Thymus (tissue), 11 donors: ENCODE results near the gene TBXAS1. TPM values are rescaled to one million over a fixed set of nuclear protein-coding genes. Genes with fewer than 3 reads are reported as not detected.
"Not testable (repeated sequence)": the region's sequence is repeated elsewhere in the genome, so short reads cannot be mapped to it uniquely, and the experiment has no call there.

Source experiments
- DNase-seq, 9 donors: peaks; one replicate each; pipeline ENCODE4 v3.0.0-alpha.2; 2013; ENCODE audit warnings: low spot score in 9 of 9, low read depth in 6 of 9, missing footprints in 1 of 9
- H3K27ac ChIP-seq, 2 donors: one replicate each; pipeline ENCODE4 v1.5.1; 2013; ENCODE audit warnings: control low read depth in 1 of 2, low read depth in 1 of 2, low read length in 1 of 2, mild to moderate bottlenecking in 1 of 2, moderate library complexity in 1 of 2
- H3K27me3 ChIP-seq, 2 donors: one replicate each; pipeline ENCODE4 v1.5.1; 2013; ENCODE audit warnings: low read length in 1 of 2; ENCODE audit not compliant: control insufficient read depth in 2 of 2, insufficient read depth in 1 of 2
- H3K36me3 ChIP-seq, 2 donors: one replicate each; pipeline ENCODE4 v1.5.1; 2013; ENCODE audit warnings: low read length in 1 of 2, mild to moderate bottlenecking in 1 of 2, moderate library complexity in 1 of 2; ENCODE audit not compliant: control insufficient read depth in 2 of 2, insufficient read depth in 2 of 2
- H3K4me1 ChIP-seq, 2 donors: one replicate each; pipeline ENCODE4 v1.5.1; 2013; ENCODE audit warnings: low read length in 2 of 2; ENCODE audit not compliant: control insufficient read depth in 2 of 2, insufficient read depth in 2 of 2
- H3K4me3 ChIP-seq, 2 donors: one replicate each; pipeline ENCODE4 v1.5.1; 2013; ENCODE audit warnings: low read length in 2 of 2, control low read depth in 1 of 2, mild to moderate bottlenecking in 1 of 2
- H3K9me3 ChIP-seq, 2 donors: one replicate each; pipeline ENCODE4 v1.5.1; 2013; ENCODE audit warnings: low read length in 1 of 2, mild to moderate bottlenecking in 1 of 2; ENCODE audit not compliant: control insufficient read depth in 2 of 2, insufficient read depth in 1 of 2
- WGBS: extraction: QIAGEN DNeasy Blood & Tissue Kit; methylation state at CpG from one replicate; pipeline ENCODE4 v1.1.7; 2013; 5-methylcytosine and 5-hydroxymethylcytosine counted together
- polyA plus RNA-seq: library from polyadenylated mRNA; stranded (reverse); fragments of 200-250 nt; gene quantifications from one replicate; pipeline ENCODE4 v1.2.3, GENCODE V29; 2013
- total RNA-seq: library from RNA; stranded (reverse); fragments of 120-200 nt; gene quantifications from one replicate; pipeline ENCODE4 v1.2.4, GENCODE V29; 2013
- donor health status: healthy.

Gene TBXAS1
- total and polyA plus RNA-seq, 2 donors: 15.3 to 16.3 TPM

- 95% methylated on average over 5 of the region's 5 CpGs for WGBS
- peaks cover 3% of the 10 kb centered on the region in 2 donors for H3K36me3 ChIP-seq
- H3K27me3 ChIP-seq: no peaks in the 10 kb centered on the region
- DNase-seq: no peak
- no peaks in the 10 kb centered on the region for H3K9me3 ChIP-seq
- H3K4me1 ChIP-seq: no peaks in the 10 kb centered on the region
- H3K4me3 ChIP-seq: no peak overlapping the region
- no peak overlapping the region for H3K27ac ChIP-seq
Observed at GRCh38 chr7:139897422-139898090, 68.5 kb downstream of the TBXAS1 start.

GRCh38 chr7:139898483-139898882 lies 69.4 kb downstream of the TBXAS1 start:
- DNase-seq: no peak
- Histone ChIP-seq H3K27me3 (no peaks in the 10 kb centered on the region), H3K27ac (no peak overlapping the region), H3K4me3 (no peak overlapping the region), H3K36me3 (peaks cover 3% of the 10 kb centered on the region in 2 donors), H3K4me1 (no peaks in the 10 kb centered on the region), H3K9me3 (no peaks in the 10 kb centered on the region)
- WGBS: 91% methylated on average over 12 of the region's 12 CpGs

GRCh38 chr7:139899328-139899955 lies 70.4 kb downstream of the TBXAS1 start:
- no peak overlapping the region for H3K4me3 ChIP-seq
- WGBS: 96% methylated on average over 5 of the region's 5 CpGs
- DNase-seq: no peak
- no peaks in the 10 kb centered on the region for H3K9me3 ChIP-seq
- H3K4me1 ChIP-seq: no peaks in the 10 kb centered on the region
- H3K27ac ChIP-seq: no peak overlapping the region
- H3K27me3 ChIP-seq: no peaks in the 10 kb centered on the region
- H3K36me3 ChIP-seq: peaks cover 3% of the 10 kb centered on the region in 2 donors

- 96% methylated on average over 2 of the region's 2 CpGs for WGBS
- H3K9me3 ChIP-seq: no peaks in the 10 kb centered on the region
- no peaks in the 10 kb centered on the region for H3K27me3 ChIP-seq
Observed at GRCh38 chr7:139900326-139900725, 71.3 kb downstream of the TBXAS1 start.

GRCh38 chr7:139901056-139901795 lies 72.2 kb downstream of the TBXAS1 start:
- no peaks in the 10 kb centered on the region for H3K4me1 ChIP-seq
- peaks cover 3% of the 10 kb centered on the region in 2 donors for H3K36me3 ChIP-seq
- H3K27ac ChIP-seq: no peak overlapping the region
- H3K9me3 ChIP-seq: peaks cover 0 to 3% of the 10 kb centered on the region in 2 donors
- no peak overlapping the region for H3K4me3 ChIP-seq
- H3K27me3 ChIP-seq: no peaks in the 10 kb centered on the region
- WGBS: 97% methylated on average over 6 of the region's 6 CpGs
- no peak for DNase-seq

More at GRCh38 chr7:139900326-139900725, 71.3 kb downstream of the TBXAS1 start:
- no peak for DNase-seq
- no peaks in the 10 kb centered on the region for H3K4me1 ChIP-seq
- H3K36me3 ChIP-seq: peaks cover 3% of the 10 kb centered on the region in 2 donors
- no peak overlapping the region for H3K4me3 ChIP-seq
- no peak overlapping the region for H3K27ac ChIP-seq

GRCh38 chr7:139901901-139902300 lies 72.8 kb downstream of the TBXAS1 start:
- H3K27ac ChIP-seq: no peak overlapping the region
- H3K9me3 ChIP-seq: peaks cover 0 to 4% of the 10 kb centered on the region in 2 donors
- H3K27me3 ChIP-seq: no peaks in the 10 kb centered on the region
- peaks cover 3% of the 10 kb centered on the region in 2 donors for H3K36me3 ChIP-seq
- no peaks in the 10 kb centered on the region for H3K4me1 ChIP-seq
- no peak for DNase-seq
- H3K4me3 ChIP-seq: no peak overlapping the region
- WGBS: 98% methylated on average over 3 of the region's 3 CpGs

GRCh38 chr7:139902436-139903102 lies 73.5 kb downstream of the TBXAS1 start:
- DNase-seq: no peak
- Histone ChIP-seq H3K27me3 (no peaks in the 10 kb centered on the region), H3K36me3 (peaks cover 3% of the 10 kb centered on the region in 2 donors), H3K27ac (no peak overlapping the region), H3K4me3 (no peak overlapping the region), H3K4me1 (no peaks in the 10 kb centered on the region), H3K9me3 (peaks cover 0 to 4% of the 10 kb centered on the region in 2 donors)
- WGBS: 98% methylated on average over 4 of the region's 4 CpGs

- H3K27ac ChIP-seq, H3K27me3 ChIP-seq, H3K4me1 ChIP-seq, H3K9me3 ChIP-seq, DNase-seq, H3K4me3 ChIP-seq, H3K36me3 ChIP-seq: not testable (repeated sequence)
- whole genome bisulfite sequencing: 97% methylated on average over 2 of the region's 2 CpGs
Observed at GRCh38 chr7:139903103-139903477, 74.0 kb downstream of the TBXAS1 start.

- H3K36me3 ChIP-seq: no peaks in the 10 kb centered on the region
- no peak overlapping the region for H3K4me3 ChIP-seq
- peaks cover 0 to 4% of the 10 kb centered on the region in 2 donors for H3K9me3 ChIP-seq
- H3K27me3 ChIP-seq: no peaks in the 10 kb centered on the region
- DNase-seq: no peak
- H3K27ac ChIP-seq: no peak overlapping the region
- no peaks in the 10 kb centered on the region for H3K4me1 ChIP-seq
Observed at GRCh38 chr7:139906879-139907278, 77.8 kb downstream of the TBXAS1 start.
